Upper lobe of right lung (tissue), 1 donor: Measurements from ENCODE around the gene NINJ1. TPM values are rescaled to one million over a fixed set of nuclear protein-coding genes. Genes with fewer than 3 reads are reported as not detected.

Source experiments
- ATAC-seq: fragments of 200-7000 bp; cut with Tn5 transposase; one replicate; pipeline ENCODE4 v1.9.1; 2020; ENCODE audit warnings: mild to moderate bottlenecking, moderate library complexity
- DNase-seq: peaks from one replicate; pipeline ENCODE4 v3.0.0-alpha.2; 2020
- H3K27ac ChIP-seq: fragments of 200-600 bp; one replicate; pipeline ENCODE4 v1.8.0; 2022
- H3K27me3 ChIP-seq: fragments of 200-600 bp; one replicate; pipeline ENCODE4 v1.8.0; 2022; ENCODE audit warnings: mild to moderate bottlenecking
- H3K36me3 ChIP-seq: fragments of 200-600 bp; one replicate; pipeline ENCODE4 v1.8.0; 2022
- H3K4me1 ChIP-seq: fragments of 200-600 bp; one replicate; pipeline ENCODE4 v1.8.0; 2022
- H3K4me3 ChIP-seq: fragments of 200-600 bp; one replicate; pipeline ENCODE4 v1.8.0; 2022; ENCODE audit warnings: mild to moderate bottlenecking
- H3K9me3 ChIP-seq: fragments of 200-600 bp; one replicate; pipeline ENCODE4 v1.8.0; 2022
- CTCF ChIP-seq: fragments of 200-600 bp; IDR thresholded peaks from one replicate; pipeline ENCODE4 v1.8.0; 2022; ENCODE audit warnings: antibody characterized with exemption
- intact Hi-C: fragments of 100-400 bp; cut with DNase I; formaldehyde crosslinking; loops from one replicate; pipeline ENCODE4 v1.11.0; 2022
- total RNA-seq: library from RNA; stranded (reverse); fragmentation: NEBNext Ultra II Directional; extraction: Animal tissue kit (Norgen Biotek cat#: 25700); gene quantifications from one replicate; pipeline ENCODE4 v1.2.1, GENCODE V29; 2021
- donor health status: DM: no; HTN: yes; CAD: no; lungs with severe emphysema.

Gene NINJ1
- total RNA-seq, 1 donor from 2014 or later, result 53.2 TPM

- H3K4me1 ChIP-seq, result peaks cover 17% of the 10 kb centered on the region
- ATAC-seq, result peak; percentile 27
- no peaks in the 10 kb centered on the region for H3K27me3 ChIP-seq
- intact Hi-C loops, result no loop called here
- no peak overlapping the region for H3K4me3 ChIP-seq
- no peaks in the 10 kb centered on the region for H3K9me3 ChIP-seq
- peak; percentile 25 for DNase-seq
- peak overlapping the region; percentile 3 for H3K27ac ChIP-seq
- no peaks in the 10 kb centered on the region for H3K36me3 ChIP-seq
- TF ChIP-seq CTCF, result no peak
These were observed 47.4 kb downstream of the NINJ1 start for GRCh38 chr9:93086447-93087224.

GRCh38 chr9:93085676-93086075 is 48.4 kb downstream of the NINJ1 start:
- ATAC-seq (no peak), DNase-seq (peak; percentile 9)
- intact Hi-C loops, result no loop called here
- TF ChIP-seq CTCF, result no peak
- no peaks in the 10 kb centered on the region for H3K27me3 ChIP-seq
- H3K9me3 ChIP-seq, result no peaks in the 10 kb centered on the region
- no peak overlapping the region for H3K4me3 ChIP-seq
- no peak overlapping the region for H3K27ac ChIP-seq
- H3K36me3 ChIP-seq, result no peaks in the 10 kb centered on the region
- peaks cover 17% of the 10 kb centered on the region for H3K4me1 ChIP-seq

- H3K4me1 ChIP-seq, result peaks cover 17% of the 10 kb centered on the region
- DNase-seq (peak; percentile 57), ATAC-seq (no peak)
- no peak for TF ChIP-seq CTCF
- intact Hi-C loops, result no loop called here
- H3K27ac ChIP-seq, result no peak overlapping the region
- H3K36me3 ChIP-seq, result no peaks in the 10 kb centered on the region
- H3K9me3 ChIP-seq, result no peaks in the 10 kb centered on the region
- H3K4me3 ChIP-seq, result no peak overlapping the region
- H3K27me3 ChIP-seq, result no peaks in the 10 kb centered on the region
These were observed 49.6 kb downstream of the NINJ1 start for GRCh38 chr9:93084471-93084881.

GRCh38 chr9:93083592-93084470 is 50.2 kb downstream of the NINJ1 start:
- H3K27ac ChIP-seq, result peak overlapping the region; percentile 60
- H3K9me3 ChIP-seq, result no peaks in the 10 kb centered on the region
- peak; percentile 66 for DNase-seq
- peaks cover 17% of the 10 kb centered on the region for H3K4me1 ChIP-seq
- no peaks in the 10 kb centered on the region for H3K27me3 ChIP-seq
- no peaks in the 10 kb centered on the region for H3K36me3 ChIP-seq
- TF ChIP-seq CTCF, result no peak
- ATAC-seq, result peak; percentile 74
- intact Hi-C loops, result no loop called here
- H3K4me3 ChIP-seq, result no peak overlapping the region

- peak; percentile 45 for ATAC-seq
- intact Hi-C loops, result no loop called here
- TF ChIP-seq CTCF, result no peak
- peak; percentile 70 for DNase-seq
- Histone ChIP-seq H3K27ac (peak overlapping the region; percentile 60), H3K9me3 (no peaks in the 10 kb centered on the region), H3K36me3 (no peaks in the 10 kb centered on the region), H3K4me3 (no peak overlapping the region), H3K4me1 (peaks cover 17% of the 10 kb centered on the region), H3K27me3 (no peaks in the 10 kb centered on the region)
These were observed 51.1 kb downstream of the NINJ1 start for GRCh38 chr9:93082841-93083411.
